Neural progenitor cell (in vitro differentiated cells): ENCODE data around the gene CIAO3.

Source experiments
- CTCF ChIP-seq: fragments of 200-600 bp; sonication (generic); IDR thresholded peaks from 2 replicates; pipeline ENCODE4 v1.5.1; 2017; ENCODE audit warnings: antibody characterized with exemption, mild to moderate bottlenecking
- EZH2 ChIP-seq: fragments of 200-600 bp; sonication (generic); IDR thresholded peaks from 2 replicates; pipeline ENCODE4 v1.6.1; 2017; ENCODE audit warnings: antibody characterized with exemption, mild to moderate bottlenecking, moderate library complexity

DNA sequence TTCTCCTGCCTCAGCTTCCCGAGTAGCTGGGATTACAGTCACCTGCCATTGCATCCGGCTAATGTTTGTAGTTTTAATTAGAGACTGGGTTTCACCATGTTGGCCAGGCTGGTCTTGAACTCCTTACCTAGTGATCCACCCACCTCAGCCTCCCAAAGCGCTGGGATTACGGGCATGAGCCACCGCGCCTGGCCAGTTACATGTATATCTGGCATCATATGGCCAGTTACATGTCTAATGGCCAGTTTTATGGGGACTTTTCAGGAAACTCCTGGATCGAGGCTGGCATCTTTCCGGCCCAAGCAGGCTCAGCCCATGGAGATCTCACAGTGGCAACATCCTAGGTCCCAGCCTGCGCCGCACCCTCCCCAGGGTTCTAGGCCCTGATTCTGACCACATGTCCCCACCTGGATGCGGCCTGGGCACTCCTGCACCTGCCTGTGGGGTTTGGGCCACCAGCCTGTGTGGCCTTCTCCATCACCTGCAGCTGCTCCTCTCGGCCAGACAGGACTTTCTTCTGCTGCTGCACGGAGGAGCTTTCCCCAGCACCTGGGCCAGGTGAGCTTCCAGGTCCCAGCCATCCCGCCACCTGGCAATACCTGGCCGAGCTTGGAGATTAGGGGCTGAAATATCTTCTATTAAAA is 1.3 kb upstream of the CIAO3 start:
- no peak for TF ChIP-seq CTCF
- no peak for TF ChIP-seq EZH2
